Memory B cell (primary cell): ENCODE results near the gene LMOD3.

Source experiments
- ATAC-seq: fragments of 150-1000 bp; cut with Tn5 transposase; 2 replicates; pipeline ENCODE4 v1.10.0; 2021; ENCODE audit warnings: low read depth, mild to moderate bottlenecking, moderate library complexity
- DNase-seq, 2 donors: peaks; one replicate each; pipeline ENCODE4 v3.0.0; 2022; ENCODE audit warnings: low spot score in 2 of 2
- H3K27ac Mint-ChIP-seq: one replicate; pipeline ENCODE4 v1.8.0; 2022; ENCODE audit warnings: mild to moderate bottlenecking, moderate library complexity, mixed read lengths
- H3K27me3 Mint-ChIP-seq: one replicate; pipeline ENCODE4 v1.8.0; 2022; ENCODE audit warnings: mixed read lengths
- H3K36me3 Mint-ChIP-seq: one replicate; pipeline ENCODE4 v1.8.0; 2022; ENCODE audit warnings: mild to moderate bottlenecking, mixed read lengths
- H3K4me1 Mint-ChIP-seq: one replicate; pipeline ENCODE4 v1.8.0; 2022; ENCODE audit warnings: mixed read lengths
- H3K4me3 Mint-ChIP-seq: one replicate; pipeline ENCODE4 v1.8.0; 2022; ENCODE audit warnings: mild to moderate bottlenecking, moderate library complexity, mixed read lengths
- H3K9me3 Mint-ChIP-seq: one replicate; pipeline ENCODE4 v1.8.0; 2022; ENCODE audit warnings: mixed read lengths

Gene LMOD3

DNA sequence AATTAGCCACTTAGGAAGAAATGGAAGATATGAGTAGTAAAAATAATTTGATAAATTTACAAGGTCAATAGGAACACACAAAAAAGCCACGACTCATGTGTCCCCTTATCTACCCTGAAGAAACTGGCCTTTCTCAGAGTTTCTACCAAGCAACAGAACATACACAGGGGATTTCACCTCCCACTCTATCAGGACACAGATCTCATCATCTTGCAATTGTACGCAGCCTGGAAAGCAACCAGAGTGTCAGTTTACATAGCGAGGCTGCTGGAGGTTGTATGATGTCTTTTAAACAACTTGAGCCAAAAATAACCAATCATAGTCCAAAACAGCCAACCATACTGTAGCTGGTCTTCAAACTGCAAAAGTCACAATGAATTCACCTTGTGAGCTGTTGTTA, 19.7 kb upstream of the LMOD3 start:
- no peak overlapping the region for H3K4me3 Mint-ChIP-seq
- DNase-seq = no peak
- H3K4me1 Mint-ChIP-seq = no peaks in the 10 kb centered on the region
- H3K27ac Mint-ChIP-seq = no peak overlapping the region
- no peaks in the 10 kb centered on the region for H3K36me3 Mint-ChIP-seq
- no peak for ATAC-seq
- peaks cover 15% of the 10 kb centered on the region for H3K27me3 Mint-ChIP-seq
- no peaks in the 10 kb centered on the region for H3K9me3 Mint-ChIP-seq

DNA sequence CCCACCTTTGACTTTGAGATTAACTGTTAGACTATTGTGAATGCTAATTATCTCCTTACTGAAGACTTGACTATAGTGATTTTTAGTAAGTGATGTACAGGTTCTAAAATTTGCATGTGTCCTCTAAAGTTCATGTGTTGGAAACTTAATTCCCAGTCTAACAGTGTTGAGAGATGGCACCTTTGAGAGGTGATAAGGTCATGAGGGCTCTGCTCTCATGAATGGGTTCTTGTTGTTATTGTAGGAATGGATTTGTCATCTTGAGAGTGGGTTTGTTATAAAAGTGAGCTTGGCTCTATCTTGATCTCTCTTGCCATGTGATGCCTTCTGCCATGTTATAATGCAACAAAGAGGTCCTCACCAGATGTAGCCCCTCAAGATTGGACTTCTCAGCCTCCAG, 18.9 kb upstream of the LMOD3 start:
- no peaks in the 10 kb centered on the region for H3K4me1 Mint-ChIP-seq

DNA sequence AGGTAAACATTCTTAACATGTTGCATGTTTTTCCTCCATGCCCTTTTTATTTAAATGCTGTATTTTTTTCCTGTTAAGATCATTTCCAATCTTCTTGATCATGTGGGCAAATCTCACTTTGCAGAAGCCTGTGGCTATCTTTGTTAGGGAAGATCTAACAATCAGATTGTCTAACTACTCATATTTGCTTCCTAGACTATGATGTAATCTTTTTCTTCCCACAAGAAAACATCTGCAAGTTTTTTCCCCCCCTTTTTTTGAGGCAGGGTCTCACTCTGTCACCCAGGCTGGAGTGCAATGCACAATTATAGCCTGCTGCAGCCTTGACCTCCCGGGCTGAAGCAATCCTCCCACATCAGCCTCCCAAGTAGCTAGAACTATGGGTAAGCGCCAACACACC, 15.0 kb upstream of the LMOD3 start:
- H3K27me3 Mint-ChIP-seq = peaks cover 14% of the 10 kb centered on the region
- no peaks in the 10 kb centered on the region for H3K36me3 Mint-ChIP-seq
- ATAC-seq (no peak), DNase-seq (no peak)
- no peaks in the 10 kb centered on the region for H3K4me1 Mint-ChIP-seq
- no peak overlapping the region for H3K4me3 Mint-ChIP-seq
- no peaks in the 10 kb centered on the region for H3K9me3 Mint-ChIP-seq
- no peak overlapping the region for H3K27ac Mint-ChIP-seq

More for the DNA sequence above, 18.9 kb upstream of the LMOD3 start:
- no peaks in the 10 kb centered on the region for H3K9me3 Mint-ChIP-seq
- peaks cover 15% of the 10 kb centered on the region for H3K27me3 Mint-ChIP-seq
- DNase-seq (no peak), ATAC-seq (no peak)
- H3K4me3 Mint-ChIP-seq = no peak overlapping the region
- no peak overlapping the region for H3K27ac Mint-ChIP-seq
- no peaks in the 10 kb centered on the region for H3K36me3 Mint-ChIP-seq

DNA sequence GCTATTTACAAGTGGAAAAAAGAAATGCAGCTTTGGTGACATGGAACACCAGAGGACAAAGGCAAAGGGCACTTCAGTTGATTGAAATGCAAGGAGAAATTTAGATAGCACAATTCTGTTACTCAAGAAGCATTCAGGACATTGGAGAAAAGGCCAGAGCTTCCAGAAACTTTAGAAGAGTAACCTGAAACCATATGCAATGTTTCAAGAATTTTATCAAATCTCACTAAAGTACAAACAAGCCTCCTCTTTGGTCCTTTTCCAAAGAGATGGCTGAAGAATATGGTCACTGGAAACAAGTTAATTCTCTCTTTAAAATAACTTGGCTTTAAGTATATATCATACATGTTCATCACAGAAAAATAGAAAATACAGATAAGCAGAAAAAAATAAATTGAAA, 14.6 kb upstream of the LMOD3 start:
- Mint-ChIP-seq H3K27me3 (peaks cover 14% of the 10 kb centered on the region), H3K9me3 (no peaks in the 10 kb centered on the region), H3K4me1 (no peaks in the 10 kb centered on the region), H3K4me3 (no peak overlapping the region), H3K27ac (no peak overlapping the region), H3K36me3 (no peaks in the 10 kb centered on the region)
- no peak for ATAC-seq
- no peak for DNase-seq

DNA sequence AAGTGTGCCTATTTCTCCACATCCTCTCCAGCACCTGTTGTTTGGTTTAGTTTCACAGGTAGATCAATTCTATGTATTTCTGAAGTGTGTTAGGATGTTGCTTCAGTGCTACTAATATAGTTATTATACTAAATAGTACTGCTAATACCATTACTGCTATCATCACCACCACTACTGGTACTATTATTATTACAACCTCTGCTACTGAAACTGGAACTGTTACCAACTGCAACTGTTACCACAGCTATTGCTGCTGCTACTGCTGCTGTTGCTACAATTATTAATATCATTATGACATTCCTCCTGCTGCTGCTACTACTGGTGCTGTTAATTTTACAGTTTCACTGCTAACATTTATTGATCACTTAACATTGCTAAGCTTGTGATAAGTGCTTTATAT, 8.3 kb upstream of the LMOD3 start:
- Mint-ChIP-seq H3K4me1 (no peaks in the 10 kb centered on the region), H3K27ac (no peak overlapping the region), H3K9me3 (no peaks in the 10 kb centered on the region)

DNA sequence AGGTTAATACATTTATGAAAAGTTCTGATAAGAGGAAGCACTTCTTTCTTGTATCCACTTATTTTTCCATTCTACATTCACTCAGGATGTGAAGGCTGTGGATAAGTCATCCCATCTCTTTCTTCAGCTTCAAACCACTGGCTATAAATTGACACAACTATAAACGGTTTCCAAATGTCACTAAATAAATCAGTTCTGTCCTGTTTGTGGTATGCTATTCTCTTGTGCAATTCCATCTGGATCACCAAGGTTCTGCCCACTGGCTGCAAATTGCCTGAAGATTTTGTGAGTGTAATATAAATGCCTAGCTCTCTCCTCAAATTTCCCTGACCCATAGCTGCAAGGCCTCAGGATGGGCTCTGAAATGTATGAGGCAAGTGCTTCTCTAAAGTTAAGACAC, 7.1 kb upstream of the LMOD3 start:
- DNase-seq = no peak
- peaks cover 7% of the 10 kb centered on the region for H3K27me3 Mint-ChIP-seq
- no peak overlapping the region for H3K27ac Mint-ChIP-seq
- no peak for ATAC-seq
- no peaks in the 10 kb centered on the region for H3K36me3 Mint-ChIP-seq
- no peaks in the 10 kb centered on the region for H3K4me1 Mint-ChIP-seq
- H3K9me3 Mint-ChIP-seq = no peaks in the 10 kb centered on the region
- H3K4me3 Mint-ChIP-seq = no peak overlapping the region

More for the DNA sequence above, 8.3 kb upstream of the LMOD3 start:
- Mint-ChIP-seq H3K4me3 (no peak overlapping the region), H3K27me3 (peaks cover 11% of the 10 kb centered on the region), H3K36me3 (no peaks in the 10 kb centered on the region)
- ATAC-seq (no peak), DNase-seq (no peak)

DNA sequence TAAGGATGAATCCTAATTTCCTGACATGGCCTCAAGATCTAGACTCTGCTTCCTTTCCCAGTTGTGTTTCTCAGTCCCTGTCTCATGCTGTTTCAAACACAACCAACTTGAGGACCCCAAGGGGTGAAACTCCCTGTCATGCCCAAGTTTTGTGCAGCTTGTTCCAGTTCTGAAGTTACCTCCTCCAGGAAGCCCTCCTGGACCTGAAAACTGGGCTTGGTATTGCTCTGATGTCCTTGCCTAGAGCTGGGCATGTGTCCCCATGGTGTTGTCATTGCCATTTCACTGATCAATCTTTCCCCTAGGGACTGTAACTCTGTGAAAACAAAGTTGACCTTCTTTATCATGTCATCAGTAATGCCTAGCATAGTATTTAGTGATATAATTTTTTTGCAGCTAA, 6.1 kb upstream of the LMOD3 start:
- H3K27ac Mint-ChIP-seq = no peak overlapping the region
- no peak overlapping the region for H3K4me3 Mint-ChIP-seq
- H3K36me3 Mint-ChIP-seq = no peaks in the 10 kb centered on the region
- H3K9me3 Mint-ChIP-seq = no peaks in the 10 kb centered on the region
- no peaks in the 10 kb centered on the region for H3K4me1 Mint-ChIP-seq
- no peak for DNase-seq
- peaks cover 5% of the 10 kb centered on the region for H3K27me3 Mint-ChIP-seq
- no peak for ATAC-seq

DNA sequence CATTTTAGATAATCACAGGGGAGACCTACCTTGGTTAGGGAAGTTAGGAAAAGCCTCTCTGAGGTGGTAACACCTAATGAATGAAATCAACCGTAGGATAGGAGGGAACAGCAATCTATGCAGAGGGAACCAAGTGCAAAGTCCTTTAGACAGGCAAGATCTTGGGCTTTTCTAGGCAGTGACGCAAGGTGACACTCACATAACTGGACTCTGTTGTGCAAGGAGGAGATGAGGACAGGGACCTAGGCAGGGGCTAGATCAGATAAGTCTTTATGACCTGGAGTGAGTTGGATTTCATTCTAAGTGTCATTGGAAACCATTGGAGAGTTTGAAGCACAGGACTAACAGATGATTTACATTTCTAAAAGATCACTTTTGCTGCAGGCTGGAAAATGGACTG, 4.6 kb upstream of the LMOD3 start:
- Mint-ChIP-seq H3K9me3 (no peaks in the 10 kb centered on the region), H3K36me3 (no peaks in the 10 kb centered on the region), H3K27me3 (peaks cover 5% of the 10 kb centered on the region)

DNA sequence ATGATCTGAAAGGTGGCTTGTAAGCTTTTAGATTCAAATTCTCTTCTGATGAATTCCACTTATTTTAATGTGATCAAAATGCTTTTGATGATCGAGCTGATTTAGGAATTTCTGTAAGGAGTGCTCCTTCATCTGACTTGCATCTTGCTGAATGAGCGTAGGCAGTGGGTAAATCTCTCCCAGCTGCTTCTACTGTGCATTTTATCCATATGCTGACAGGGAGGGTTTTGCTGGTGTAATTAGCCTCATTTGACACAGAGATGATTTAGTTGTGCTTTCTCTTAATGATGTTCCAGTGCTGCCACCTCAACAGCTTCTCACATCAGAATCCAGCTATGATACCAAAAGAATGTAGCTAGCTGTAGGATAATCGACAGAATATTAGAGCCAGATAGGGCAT, 3.8 kb upstream of the LMOD3 start:
- DNase-seq (no peak), ATAC-seq (no peak)
- Mint-ChIP-seq H3K4me1 (no peaks in the 10 kb centered on the region), H3K36me3 (no peaks in the 10 kb centered on the region), H3K27ac (no peak overlapping the region), H3K9me3 (no peaks in the 10 kb centered on the region), H3K4me3 (no peak overlapping the region), H3K27me3 (peaks cover 5% of the 10 kb centered on the region)

More for the DNA sequence above, 4.6 kb upstream of the LMOD3 start:
- H3K4me3 Mint-ChIP-seq = no peak overlapping the region
- H3K4me1 Mint-ChIP-seq = no peaks in the 10 kb centered on the region
- ATAC-seq (no peak), DNase-seq (no peak)
- H3K27ac Mint-ChIP-seq = no peak overlapping the region

DNA sequence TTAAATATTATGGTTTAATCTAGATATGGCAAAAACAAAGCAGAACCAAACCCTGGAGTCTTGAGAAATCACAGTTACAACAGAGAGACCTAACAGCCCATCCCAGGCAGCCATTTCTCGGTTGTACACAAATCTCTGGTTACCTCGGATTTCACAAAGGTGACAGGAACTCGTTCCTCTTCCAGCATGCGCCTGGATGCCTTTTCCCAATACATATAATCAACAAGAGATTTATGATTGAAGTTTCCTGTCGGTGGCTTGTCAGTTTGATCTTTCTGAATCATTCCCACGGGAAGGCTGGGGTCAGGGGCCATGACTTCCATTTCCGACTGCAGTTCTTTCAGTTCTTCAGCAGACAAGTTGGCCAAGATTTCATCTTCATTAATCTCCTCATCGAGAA, 445 bp downstream of the LMOD3 start:
- Mint-ChIP-seq H3K36me3 (no peaks in the 10 kb centered on the region), H3K27ac (no peak overlapping the region), H3K4me3 (no peak overlapping the region), H3K9me3 (no peaks in the 10 kb centered on the region), H3K4me1 (no peaks in the 10 kb centered on the region), H3K27me3 (peaks cover 3% of the 10 kb centered on the region)
- ATAC-seq = no peak
- no peak for DNase-seq

DNA sequence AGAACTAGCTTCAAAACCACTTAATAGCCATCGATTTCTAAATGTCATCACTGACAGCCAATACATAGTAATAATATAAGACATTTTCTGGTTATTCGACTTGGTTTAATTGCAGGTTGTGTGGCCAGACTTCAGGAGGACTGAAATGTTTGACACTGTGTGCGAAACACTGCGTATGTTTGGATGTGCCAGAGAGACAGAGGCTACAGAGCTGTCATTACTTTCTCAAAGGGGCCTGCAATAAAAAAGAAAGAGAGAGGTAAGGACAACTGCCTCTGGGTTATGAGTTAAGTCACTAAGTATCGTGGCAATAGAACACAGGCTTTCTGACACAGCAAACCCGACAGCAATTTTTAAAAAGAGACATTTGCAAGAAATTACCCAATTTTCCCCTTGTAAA, 882 bp downstream of the LMOD3 start:
- no peaks in the 10 kb centered on the region for H3K36me3 Mint-ChIP-seq
- H3K4me1 Mint-ChIP-seq = no peaks in the 10 kb centered on the region
- no peak for ATAC-seq
- no peak overlapping the region for H3K27ac Mint-ChIP-seq
- H3K9me3 Mint-ChIP-seq = no peaks in the 10 kb centered on the region
- no peak for DNase-seq
- H3K27me3 Mint-ChIP-seq = peaks cover 2% of the 10 kb centered on the region
- H3K4me3 Mint-ChIP-seq = no peak overlapping the region

DNA sequence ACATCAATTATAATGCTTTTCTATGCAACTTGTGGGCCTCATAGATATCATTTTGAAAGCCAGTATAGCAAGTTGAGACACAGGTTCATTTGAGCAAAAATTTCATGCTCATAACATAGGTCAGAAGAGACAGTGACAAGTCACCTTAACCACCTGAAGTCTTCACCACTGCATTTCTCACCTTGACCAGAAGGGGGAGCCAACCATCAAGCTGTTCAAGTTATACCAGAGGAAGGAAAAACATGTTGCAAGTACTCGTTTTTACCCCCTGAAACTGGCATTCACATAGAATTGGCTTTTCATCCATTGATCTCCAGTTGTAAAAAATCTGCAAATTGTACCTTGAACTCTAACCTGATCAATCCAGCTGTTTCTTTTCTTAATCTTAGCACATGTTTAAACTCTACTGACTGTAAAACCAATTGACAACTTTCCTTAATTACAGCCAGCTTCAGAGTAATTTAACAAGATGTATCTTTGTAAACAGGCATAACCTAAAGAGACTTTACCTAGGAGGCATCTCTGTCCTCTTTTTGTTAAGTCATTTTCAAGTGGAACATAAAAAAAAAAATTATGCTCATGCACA, 1.4 kb downstream of the LMOD3 start:
- H3K4me1 Mint-ChIP-seq = no peaks in the 10 kb centered on the region
- H3K36me3 Mint-ChIP-seq = no peaks in the 10 kb centered on the region
- no peaks in the 10 kb centered on the region for H3K9me3 Mint-ChIP-seq
- ATAC-seq (peak; percentile 80), DNase-seq (peak; percentile 77 to 80)
- no peak overlapping the region for H3K27ac Mint-ChIP-seq
- no peak overlapping the region for H3K4me3 Mint-ChIP-seq
- H3K27me3 Mint-ChIP-seq = peaks cover 2% of the 10 kb centered on the region

DNA sequence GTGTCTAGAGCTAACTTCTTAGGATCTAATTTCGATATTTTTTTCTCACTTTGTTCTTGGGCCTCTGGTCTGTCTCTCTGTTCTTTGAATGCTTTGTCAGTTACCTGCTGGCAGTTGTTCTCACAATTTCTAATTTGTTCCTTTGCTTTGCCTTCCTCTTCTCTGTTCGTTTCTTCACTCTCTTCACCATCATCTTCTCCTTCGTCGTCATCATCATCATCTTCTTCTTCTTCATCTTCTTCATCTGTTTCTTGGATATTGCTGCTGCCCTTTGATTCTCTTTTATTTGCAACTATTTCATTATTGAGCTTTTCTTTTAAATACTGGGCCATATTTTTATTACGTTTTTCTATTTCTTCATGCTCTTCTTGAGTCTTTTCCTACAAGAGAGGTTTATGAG, 2.7 kb downstream of the LMOD3 start:
- Mint-ChIP-seq H3K4me1 (no peaks in the 10 kb centered on the region), H3K4me3 (no peak overlapping the region), H3K9me3 (no peaks in the 10 kb centered on the region), H3K27me3 (peaks cover 2% of the 10 kb centered on the region), H3K36me3 (no peaks in the 10 kb centered on the region), H3K27ac (no peak overlapping the region)
- ATAC-seq = no peak
- no peak for DNase-seq

DNA sequence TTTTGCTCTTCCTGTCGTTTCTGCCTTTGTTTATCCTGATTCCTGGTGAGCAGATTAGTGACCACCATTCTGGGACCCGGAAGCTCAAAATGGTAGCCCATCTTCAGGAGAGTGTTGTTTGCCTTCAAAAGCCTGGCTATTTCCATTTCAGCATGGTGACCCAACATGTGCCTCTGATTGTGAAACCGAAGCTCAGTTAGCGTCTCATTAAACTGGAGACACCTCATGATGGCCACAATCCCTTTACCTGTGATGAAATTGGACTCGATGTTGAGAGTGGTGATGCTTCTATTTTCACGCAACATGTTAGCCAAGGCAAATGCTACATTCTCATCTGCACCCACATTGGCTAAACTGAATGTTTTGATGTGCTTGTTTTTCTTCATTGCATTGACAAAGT, 3.3 kb downstream of the LMOD3 start:
- H3K36me3 Mint-ChIP-seq = no peaks in the 10 kb centered on the region
- no peaks in the 10 kb centered on the region for H3K9me3 Mint-ChIP-seq
- peaks cover 2% of the 10 kb centered on the region for H3K27me3 Mint-ChIP-seq
- no peak overlapping the region for H3K4me3 Mint-ChIP-seq
- no peaks in the 10 kb centered on the region for H3K4me1 Mint-ChIP-seq
- DNase-seq (no peak), ATAC-seq (no peak)
- H3K27ac Mint-ChIP-seq = no peak overlapping the region

DNA sequence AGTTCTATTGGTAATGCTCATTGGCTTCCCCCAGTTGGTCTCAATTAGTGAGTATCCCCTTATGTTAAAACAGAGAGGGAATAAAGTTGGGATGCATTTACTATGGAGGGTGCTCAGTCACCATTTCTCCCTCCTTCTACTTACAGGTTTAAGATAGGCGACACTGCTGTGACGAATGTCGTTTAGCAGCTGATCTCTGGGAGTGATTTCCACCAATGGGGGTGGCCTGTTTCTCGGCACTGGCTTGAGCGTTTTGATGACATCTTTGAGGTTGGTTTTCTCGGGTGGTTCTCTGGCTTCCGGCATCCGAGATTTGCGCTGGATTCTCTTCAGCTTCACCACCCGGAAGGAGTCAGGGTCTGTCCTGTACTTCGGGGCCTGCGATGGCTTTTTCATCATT, 3.8 kb downstream of the LMOD3 start:
- no peak overlapping the region for H3K27ac Mint-ChIP-seq
- no peak overlapping the region for H3K4me3 Mint-ChIP-seq
- peaks cover 2% of the 10 kb centered on the region for H3K27me3 Mint-ChIP-seq
- no peaks in the 10 kb centered on the region for H3K9me3 Mint-ChIP-seq
- DNase-seq (no peak), ATAC-seq (no peak)
- H3K36me3 Mint-ChIP-seq = no peaks in the 10 kb centered on the region
- H3K4me1 Mint-ChIP-seq = no peaks in the 10 kb centered on the region
